T47D (cell line): ENCODE data around the gene FKBP5.
"Not testable (repeated sequence)": the region's sequence is repeated elsewhere in the genome, so short reads cannot be mapped to it uniquely, and the experiment has no call there.

Source experiments
- DNase-seq, 2 experiments: peaks; one replicate each; pipeline versions ENCODE4 v3.0.0 to v3.0.0-alpha.2; 2011 to 2012; ENCODE audit warnings: low read depth in 1 of 2, low spot score in 1 of 2
- JUND ChIP-seq: IDR thresholded peaks from 2 replicates; pipeline ENCODE4 v1.6.1; 2012; ENCODE audit warnings: low read depth
- in situ Hi-C: cut with HindIII; loops from 2 replicates; pipeline ENCODE4 v1.10.0; 2016; ENCODE audit warnings: low sequenced_read_pairs, low pct_unique_long_range_greater_than_20kb

The FKBP5 gene

DNA sequence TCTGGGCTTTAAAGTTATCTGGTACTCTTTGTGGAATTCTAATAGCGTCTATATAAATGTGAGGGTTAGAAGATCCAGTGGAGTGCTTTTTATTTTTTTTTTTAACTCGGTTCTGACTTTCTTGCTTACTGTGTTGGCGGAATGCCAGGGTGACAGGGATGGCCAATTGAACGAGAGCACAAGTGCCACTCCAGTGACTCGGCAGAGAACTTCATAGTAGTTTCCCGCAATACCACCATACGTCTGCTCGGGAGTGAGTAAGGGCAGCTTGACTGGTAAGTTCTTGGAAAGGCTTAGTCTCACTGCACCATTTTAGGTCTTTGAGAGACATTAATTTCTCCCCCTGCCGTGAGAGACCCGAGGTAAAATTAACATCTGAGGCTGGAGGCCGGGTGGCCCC is 126.7 kb downstream of the FKBP5 start:
- in situ Hi-C loops, result no loop called here
- DNase-seq, result no peak
- TF ChIP-seq JUND, result no peak

DNA sequence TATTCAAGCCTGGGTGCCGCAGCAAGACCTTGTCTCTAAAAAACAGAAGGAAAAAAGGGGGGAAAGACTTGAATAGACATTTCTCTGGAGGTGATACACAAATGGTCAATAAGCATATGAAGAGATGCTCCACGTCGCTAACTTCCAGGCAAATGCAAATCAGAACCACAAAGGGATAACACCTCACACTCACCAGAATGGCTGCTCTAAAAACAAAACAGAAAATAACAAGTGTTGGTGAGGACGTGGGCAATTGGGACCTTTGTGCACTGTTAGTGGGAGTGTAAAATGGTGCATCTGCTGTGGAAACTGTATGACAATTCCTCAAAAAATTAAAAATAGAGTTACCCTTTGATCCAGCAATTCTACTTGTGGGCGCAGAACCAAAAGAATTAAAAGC is 127.6 kb downstream of the FKBP5 start:
- in situ Hi-C loops, result no loop called here
- no peak for TF ChIP-seq JUND
- no peak for DNase-seq

DNA sequence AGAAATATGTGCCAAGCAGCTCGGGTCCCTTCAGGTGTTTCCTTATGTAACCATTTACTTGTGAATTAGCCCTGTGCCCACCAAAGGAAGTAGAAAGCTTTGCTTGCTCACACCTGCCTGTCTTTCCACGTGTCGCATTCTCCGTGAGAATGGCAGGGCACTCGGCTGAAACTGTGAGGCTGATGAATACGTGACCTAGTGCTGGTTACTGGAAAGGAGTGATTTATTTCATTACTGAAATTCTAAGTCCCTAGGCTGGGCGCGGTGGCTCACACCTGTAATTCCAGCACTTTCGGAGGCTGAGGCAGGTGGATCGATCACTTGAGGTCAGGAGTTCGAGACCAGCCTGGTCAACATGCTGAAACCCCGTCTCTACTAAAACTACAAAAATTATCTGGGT is 130.1 kb downstream of the FKBP5 start:
- TF ChIP-seq JUND, result no peak
- no peak for DNase-seq
- in situ Hi-C loops, result no loop called here

DNA sequence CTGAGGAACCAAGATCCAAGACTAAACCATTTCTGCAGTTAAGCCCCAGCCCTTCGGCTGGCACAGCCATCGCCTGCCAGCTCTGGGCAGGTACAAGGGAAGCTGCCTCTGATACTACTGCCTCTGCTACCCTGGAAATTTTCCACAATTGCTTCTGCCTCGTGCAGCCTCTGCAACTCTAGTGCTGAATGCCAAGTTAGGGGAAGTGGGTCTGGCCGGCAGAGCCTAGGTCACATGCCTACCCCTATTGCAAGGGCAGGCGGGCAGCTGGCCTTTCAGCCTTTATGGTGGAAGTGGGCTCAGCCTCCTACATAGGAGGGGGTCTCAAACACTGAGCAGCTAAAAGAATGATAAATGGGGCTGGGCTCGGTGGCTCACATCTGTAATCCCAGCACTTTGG is 131.5 kb downstream of the FKBP5 start:
- in situ Hi-C loops, result no loop called here
- TF ChIP-seq JUND, result no peak
- DNase-seq, result no peak

DNA sequence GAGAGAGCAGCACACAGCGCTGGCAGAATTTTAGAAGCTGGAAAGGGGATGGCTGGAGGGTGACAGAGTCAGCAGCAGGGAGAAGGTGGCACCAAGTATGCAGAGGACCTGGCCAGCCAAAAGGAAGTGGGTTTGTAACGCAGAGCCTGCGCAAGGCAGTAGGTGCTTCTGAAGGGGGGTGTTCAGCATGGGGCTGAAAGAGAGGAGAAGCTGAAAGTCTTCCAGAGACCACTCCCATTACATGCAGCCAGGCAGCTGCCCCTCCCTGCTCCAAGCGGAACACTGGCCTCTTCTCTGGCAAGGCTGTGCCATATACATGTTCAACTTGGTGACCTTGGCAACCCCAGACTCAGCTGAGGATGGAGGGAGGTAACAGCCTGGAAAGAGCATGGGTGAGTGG is 133.9 kb downstream of the FKBP5 start:
- DNase-seq, result no peak
- no peak for TF ChIP-seq JUND
- in situ Hi-C loops, result no loop called here

DNA sequence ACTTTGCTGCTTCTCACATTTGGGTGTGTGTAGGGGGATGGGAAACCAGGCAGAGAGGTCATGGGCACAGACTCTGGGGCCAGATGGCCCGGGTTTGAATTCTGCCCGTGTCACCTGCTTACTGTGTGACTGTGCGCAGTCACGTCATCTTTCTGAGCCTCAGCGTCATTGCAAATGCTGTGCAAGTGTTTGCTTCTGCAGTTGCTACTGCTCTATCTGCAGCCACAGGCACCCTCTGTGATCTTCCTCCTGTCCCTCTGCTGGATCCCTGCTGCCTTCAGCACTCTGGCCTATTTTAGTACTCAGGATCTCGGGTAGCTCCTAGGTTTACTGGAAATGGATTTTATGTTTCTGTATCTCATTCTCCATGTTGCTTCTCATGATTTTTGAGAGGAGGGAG is 135.4 kb downstream of the FKBP5 start:
- no peak for DNase-seq
- TF ChIP-seq JUND, result no peak
- in situ Hi-C loops, result no loop called here

DNA sequence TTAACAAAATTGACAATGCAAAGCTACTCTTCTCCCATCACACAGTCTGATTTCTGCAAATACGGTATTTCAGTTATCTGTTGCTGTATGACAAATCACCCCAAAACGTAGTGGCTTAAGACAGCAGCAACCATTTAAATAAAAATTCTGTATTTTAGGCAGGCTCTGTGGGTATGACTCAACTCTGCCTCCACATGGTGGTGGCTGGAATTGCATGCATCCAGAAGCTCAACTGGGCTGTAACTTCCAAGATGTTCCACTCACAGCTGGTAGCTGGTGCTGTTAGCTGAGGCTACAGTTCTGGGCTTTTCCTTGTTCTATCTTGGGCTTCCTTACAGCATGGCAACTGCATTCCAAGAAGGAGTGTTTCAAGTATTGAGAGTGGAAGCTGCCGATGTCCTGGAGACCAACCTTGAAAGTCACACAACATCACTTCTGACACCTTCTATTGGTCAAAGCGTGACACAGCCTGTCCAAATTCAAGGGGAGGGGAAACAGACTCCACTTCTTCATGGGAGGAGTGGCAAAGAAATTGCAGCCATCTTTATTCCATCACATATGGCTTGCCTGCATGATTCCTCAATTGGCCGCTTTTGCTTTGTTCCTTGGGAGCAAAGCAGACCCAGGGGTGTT is 136.3 kb downstream of the FKBP5 start:
- in situ Hi-C loops, result no loop called here
- DNase-seq, result peak in 1 of 2 experiments; percentile 27

DNA sequence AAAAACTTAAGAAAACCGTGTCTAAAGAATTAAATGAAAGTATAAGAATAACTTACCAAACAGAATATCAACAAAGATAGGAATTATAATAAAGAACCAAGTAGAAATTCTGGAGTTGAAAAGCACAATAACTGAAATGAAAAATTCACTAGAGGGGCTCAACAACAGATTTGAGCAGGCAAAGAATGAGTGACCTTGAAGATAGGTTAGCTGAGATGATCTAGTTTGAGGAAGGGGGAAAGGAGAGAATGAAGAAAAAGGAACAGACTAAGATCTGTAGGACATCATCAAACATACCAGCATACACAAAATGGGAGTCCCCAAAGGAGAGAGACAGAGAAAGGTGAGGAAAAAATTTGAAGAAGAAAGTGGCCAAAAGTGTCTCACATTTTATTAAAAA is 138.3 kb downstream of the FKBP5 start:
- DNase-seq, result no peak
- no peak for TF ChIP-seq JUND
- in situ Hi-C loops, result no loop called here

More for the DNA sequence above, 136.3 kb downstream of the FKBP5 start:
- no peak for TF ChIP-seq JUND

DNA sequence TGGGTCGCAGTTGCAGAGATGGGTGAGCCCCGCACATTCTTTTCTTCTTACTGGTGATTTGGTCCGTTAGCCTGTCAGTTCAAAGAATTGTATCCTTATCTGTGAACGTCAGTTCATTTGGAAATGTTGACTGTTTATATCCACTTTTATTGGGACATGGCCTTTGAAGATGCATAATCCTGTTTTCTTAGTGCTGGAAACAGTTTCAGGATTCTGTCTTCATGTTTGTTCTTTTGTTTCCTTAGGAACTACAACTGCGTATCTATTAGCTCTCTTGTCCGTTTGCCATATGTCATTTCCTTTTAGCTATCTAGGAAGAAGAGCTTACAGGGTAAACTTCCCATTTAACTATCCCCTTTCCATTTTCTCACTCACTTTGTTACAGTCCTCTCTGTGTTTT is 141.0 kb downstream of the FKBP5 start:
- DNase-seq, result no peak
- no peak for TF ChIP-seq JUND
- in situ Hi-C loops, result no loop called here

DNA sequence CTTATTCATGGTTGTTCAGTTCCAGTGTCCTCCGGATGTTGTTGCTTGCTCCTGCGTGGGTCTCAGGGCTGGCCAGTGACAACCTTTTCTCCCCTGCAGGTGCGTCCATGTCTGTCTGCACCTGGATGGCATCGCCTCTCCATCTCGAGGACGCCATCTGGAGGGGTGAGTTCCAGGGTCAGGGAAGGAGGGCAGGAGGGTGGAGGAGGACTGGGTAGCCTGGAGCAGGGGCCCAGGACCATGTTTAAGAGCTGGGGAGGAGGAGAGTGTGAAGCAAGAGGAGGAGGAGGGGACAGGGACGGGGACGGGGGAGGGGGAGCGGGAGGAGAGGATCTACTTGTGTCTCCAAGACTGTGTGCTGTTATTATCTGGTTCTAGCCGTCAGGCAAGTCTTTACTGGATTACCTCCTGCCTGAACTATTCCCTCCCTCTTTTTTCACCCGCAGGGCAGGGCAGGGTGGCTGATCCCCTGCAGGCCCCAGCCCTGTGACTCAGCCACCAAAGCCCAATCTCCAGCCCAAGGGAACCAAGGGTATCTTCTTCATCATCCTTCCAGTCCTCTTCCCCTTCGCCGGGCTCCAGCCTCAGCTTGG is 143.8 kb downstream of the FKBP5 start:
- no peak for TF ChIP-seq JUND
- in situ Hi-C loops, result no loop called here
- no peak for DNase-seq

DNA sequence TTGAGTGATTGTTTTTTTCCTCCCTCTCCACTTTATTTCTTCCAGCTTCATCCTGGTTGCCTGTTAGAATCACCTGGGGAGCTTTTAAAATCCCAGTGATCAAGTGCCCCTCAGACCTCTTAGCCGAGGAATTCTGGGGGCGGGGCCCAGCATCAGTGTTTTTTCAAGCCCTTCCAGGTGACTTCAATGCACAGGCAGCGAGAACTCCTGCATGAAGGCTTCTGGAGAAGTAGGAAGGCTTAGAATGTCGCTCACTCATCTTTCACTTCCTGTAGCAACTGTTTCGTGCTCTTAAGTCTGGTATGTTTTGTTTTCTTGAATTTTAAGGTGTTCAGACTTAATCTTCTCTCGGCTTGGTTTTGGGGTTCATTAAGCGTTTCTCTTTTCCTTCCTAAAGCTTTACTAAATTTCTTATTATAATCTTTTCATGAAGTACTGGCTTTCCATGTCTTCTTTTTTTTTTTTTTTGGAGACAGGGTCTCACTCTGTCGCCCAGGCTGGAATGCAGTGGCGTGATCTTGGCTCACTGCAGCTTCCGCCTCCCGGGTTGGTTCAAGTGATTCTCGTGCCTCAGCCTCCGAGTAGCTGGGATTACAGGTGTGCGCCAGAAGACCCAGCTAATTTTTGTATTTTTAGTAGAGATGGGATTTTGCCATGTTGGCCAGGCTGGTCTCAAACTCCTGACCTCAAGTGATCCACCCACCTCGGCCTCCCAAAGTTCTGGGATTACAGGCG is 145.1 kb downstream of the FKBP5 start:
- no peak for TF ChIP-seq JUND
- no peak for DNase-seq
- in situ Hi-C loops, result no loop called here

DNA sequence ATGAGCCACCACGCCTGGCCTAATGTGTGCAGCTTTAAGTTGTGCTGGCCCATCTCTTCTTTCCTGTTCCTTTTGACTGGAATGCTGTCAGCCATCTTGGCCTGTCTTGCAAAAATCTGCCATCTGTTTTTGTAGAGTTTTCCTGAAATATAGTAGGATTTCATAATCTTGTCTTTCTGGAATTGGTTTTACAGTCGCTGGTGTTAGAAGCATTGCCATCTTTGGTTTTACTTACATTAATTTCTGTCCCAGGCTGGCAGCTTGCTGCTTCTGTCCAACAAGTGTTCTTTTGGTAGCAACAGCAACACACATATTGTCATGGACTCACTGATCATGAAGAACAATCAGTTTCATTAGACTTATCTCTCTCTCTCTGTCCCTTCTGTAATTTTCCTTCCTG is 146.9 kb downstream of the FKBP5 start:
- TF ChIP-seq JUND, result no peak
- in situ Hi-C loops, result no loop called here
- no peak for DNase-seq

DNA sequence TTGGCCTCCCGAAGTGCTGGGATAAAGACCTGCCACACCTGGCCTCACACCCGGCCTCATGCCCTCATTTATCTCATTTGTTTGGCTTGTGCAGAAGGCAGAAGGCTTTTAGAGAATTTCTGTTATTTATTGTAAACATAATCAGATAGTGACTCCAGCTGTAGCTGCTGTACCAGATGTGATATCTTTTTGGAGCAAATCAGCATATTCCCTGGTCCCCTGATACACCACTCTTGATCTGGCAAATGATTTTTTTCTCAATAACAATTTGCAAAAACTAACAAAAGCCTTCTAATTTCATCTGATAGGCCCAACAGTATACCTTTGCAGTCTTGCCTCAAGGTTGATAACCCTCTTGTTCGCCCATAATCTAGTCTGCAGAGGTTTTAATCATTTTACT is 149.5 kb downstream of the FKBP5 start:
- in situ Hi-C loops, result no loop called here
- no peak for TF ChIP-seq JUND

DNA sequence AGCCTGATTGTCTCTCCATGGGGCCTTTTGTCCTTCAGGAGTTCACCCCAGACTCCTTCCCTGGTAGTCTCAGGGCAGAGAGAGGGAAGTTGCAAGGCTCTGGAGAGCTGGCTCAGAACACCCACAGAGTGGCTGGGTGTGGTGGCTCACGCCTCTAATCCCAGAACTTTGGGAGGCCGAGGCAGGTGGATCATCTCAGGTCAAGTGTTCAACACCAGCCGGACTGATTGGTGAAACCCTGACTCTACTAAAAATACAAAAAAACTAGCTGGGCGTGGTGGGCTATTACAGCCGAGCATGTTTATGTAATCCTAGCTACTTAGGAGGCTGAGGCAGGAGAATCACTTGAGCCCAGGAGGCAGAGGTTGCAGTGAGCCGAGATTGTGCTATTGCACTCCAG is 152.9 kb downstream of the FKBP5 start:
- in situ Hi-C loops, DNase-seq: not testable (repeated sequence)

More for the DNA sequence above, 149.5 kb downstream of the FKBP5 start:
- no peak for DNase-seq
